Neural crest cell (in vitro differentiated cells): Measurements from ENCODE around the gene CSNK1G1. TPM values are rescaled to one million over a fixed set of nuclear protein-coding genes. Genes with fewer than 3 reads are reported as not detected.

Experiments
- DNase-seq: peaks from one replicate; pipeline ENCODE4 v3.0.0; 2021; ENCODE audit warnings: low read depth, mixed read lengths, low spot score
- H3K27ac Mint-ChIP-seq: one replicate; pipeline ENCODE4 v1.8.0; 2021; ENCODE audit warnings: mild to moderate bottlenecking, mixed read lengths; ENCODE audit not compliant: unreplicated experiment
- H3K27me3 Mint-ChIP-seq: 2 replicates; pipeline ENCODE4 v1.8.0; 2021; ENCODE audit warnings: low read depth, mild to moderate bottlenecking, mixed read lengths
- H3K36me3 Mint-ChIP-seq: 2 replicates; pipeline ENCODE4 v1.8.0; 2021; ENCODE audit warnings: low read depth, mild to moderate bottlenecking, mixed read lengths
- H3K4me1 Mint-ChIP-seq: 2 replicates; pipeline ENCODE4 v1.8.0; 2021; ENCODE audit warnings: mixed read lengths
- H3K4me3 Mint-ChIP-seq: one replicate; pipeline ENCODE4 v1.8.0; 2021; ENCODE audit warnings: mild to moderate bottlenecking, mixed read lengths
- H3K9me3 Mint-ChIP-seq: 2 replicates; pipeline ENCODE4 v1.8.0; 2021; ENCODE audit warnings: mixed read lengths
- total RNA-seq: library from RNA; stranded (reverse); gene quantifications from 2 replicates; pipeline ENCODE4 v1.2.1, GENCODE V29; 2021
- TF ChIP-seq, protein P1 (sequence below): fragments of 200-600 bp; sonication (generic); conservative IDR thresholded peaks from 2 replicates; pipeline ENCODE4 v1.5.0; 2021; ENCODE audit warnings: antibody characterized with exemption, mild to moderate bottlenecking

The CSNK1G1 gene
- total RNA-seq, 1 donor from 2014 or later: 15.5 TPM

DNA sequence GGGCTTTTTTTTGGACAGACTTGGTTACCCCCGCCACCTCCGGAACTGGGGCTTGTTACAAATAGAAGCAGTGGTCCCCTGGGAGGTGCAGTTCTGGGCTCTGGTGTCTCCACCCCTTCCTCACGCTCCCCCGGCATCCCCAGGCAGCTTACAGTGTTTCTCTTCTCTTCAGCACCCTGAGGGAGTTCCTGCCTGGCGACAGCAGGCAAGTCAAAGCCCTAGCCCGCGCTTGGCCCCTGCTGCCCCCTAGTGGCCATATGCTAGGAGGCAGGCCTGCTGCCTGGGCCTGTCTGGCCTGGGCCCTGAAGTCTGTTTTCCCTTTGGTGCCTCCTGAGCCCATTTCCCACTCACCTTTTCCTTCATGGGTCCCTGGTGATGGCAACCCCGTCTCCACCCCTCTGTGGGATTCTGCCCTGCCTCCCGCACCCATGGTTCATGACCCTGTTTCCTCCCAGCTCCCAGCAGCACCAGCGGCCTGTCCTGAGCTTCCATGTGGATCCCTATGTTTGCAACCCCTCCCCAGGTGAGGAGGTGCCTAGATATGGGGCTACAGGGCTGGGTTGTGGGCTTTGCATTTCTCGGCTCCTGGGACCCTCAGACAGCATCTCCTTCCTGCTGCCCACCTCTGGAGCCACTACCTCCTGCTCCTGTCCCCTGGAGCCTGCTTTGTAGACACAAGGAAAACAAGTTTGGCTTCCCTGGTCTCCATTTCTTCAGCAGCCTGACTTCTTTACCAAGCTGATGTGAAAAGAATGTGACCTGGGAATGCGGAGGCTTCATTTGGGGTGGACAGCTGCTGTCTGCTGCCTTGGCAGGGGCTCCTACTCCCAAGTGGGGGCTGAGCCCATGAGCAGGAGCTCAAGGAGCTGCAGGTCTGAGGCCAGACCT, 202.2 kb downstream of the CSNK1G1 start:
- H3K9me3 Mint-ChIP-seq: no peaks in the 10 kb centered on the region
- H3K4me1 Mint-ChIP-seq: peaks cover 27% of the 10 kb centered on the region
- H3K27ac Mint-ChIP-seq: no peak overlapping the region
- TF ChIP-seq, protein P1, sequence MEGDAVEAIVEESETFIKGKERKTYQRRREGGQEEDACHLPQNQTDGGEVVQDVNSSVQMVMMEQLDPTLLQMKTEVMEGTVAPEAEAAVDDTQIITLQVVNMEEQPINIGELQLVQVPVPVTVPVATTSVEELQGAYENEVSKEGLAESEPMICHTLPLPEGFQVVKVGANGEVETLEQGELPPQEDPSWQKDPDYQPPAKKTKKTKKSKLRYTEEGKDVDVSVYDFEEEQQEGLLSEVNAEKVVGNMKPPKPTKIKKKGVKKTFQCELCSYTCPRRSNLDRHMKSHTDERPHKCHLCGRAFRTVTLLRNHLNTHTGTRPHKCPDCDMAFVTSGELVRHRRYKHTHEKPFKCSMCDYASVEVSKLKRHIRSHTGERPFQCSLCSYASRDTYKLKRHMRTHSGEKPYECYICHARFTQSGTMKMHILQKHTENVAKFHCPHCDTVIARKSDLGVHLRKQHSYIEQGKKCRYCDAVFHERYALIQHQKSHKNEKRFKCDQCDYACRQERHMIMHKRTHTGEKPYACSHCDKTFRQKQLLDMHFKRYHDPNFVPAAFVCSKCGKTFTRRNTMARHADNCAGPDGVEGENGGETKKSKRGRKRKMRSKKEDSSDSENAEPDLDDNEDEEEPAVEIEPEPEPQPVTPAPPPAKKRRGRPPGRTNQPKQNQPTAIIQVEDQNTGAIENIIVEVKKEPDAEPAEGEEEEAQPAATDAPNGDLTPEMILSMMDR: peak; percentile 98
- H3K27me3 Mint-ChIP-seq: peaks cover 30% of the 10 kb centered on the region
- DNase-seq: peak; percentile 97
- peaks cover 15% of the 10 kb centered on the region for H3K36me3 Mint-ChIP-seq
- peak overlapping the region; percentile 95 for H3K4me3 Mint-ChIP-seq

DNA sequence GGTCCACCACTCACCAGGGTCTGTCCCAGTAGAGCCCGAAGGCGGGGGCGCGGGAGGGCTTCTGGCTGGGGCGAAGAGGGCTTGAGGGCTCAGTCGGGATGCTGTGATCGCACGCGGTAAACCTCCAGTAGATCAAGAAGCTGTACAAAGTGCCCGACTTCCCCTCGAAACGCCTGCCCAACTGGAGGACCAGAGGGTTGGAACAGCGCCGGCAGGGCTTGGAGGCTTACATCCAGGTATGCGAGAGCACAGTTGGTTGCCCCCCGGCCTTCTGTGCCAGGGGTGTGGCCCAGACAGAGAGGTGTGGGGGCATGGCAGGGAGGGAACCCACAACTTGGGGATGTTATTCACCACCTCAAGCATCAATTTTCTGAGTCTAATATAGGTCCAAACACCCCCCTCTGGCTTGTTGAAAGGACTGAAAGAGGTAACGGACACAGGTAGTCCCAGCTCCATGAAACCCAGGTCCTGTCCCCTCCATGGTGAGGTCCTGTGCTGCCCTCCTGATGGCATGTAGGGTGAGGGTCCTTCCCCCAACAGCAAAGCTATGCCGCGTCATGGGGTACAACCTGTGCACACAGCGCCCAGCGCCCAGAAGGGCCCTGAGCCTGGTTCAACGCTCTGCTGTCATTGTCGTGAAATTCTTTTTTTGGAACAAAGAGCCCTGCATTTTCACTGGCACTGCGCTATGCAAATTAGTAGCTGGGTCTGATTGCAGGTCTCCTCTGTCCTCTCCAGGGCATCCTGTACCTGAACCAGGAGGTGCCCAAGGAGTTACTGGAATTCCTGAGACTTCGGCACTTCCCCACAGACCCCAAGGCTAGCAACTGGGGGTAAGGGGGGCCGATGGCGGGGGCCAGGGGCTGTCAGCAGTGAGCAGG, 203.2 kb downstream of the CSNK1G1 start:
- Mint-ChIP-seq H3K27me3 (peaks cover 30% of the 10 kb centered on the region), H3K4me3 (peak overlapping the region; percentile 95), H3K4me1 (peaks cover 19% of the 10 kb centered on the region), H3K27ac (no peak overlapping the region), H3K36me3 (peaks cover 7% of the 10 kb centered on the region), H3K9me3 (no peaks in the 10 kb centered on the region)
- no peak for DNase-seq
- TF ChIP-seq, protein P1: no peak

DNA sequence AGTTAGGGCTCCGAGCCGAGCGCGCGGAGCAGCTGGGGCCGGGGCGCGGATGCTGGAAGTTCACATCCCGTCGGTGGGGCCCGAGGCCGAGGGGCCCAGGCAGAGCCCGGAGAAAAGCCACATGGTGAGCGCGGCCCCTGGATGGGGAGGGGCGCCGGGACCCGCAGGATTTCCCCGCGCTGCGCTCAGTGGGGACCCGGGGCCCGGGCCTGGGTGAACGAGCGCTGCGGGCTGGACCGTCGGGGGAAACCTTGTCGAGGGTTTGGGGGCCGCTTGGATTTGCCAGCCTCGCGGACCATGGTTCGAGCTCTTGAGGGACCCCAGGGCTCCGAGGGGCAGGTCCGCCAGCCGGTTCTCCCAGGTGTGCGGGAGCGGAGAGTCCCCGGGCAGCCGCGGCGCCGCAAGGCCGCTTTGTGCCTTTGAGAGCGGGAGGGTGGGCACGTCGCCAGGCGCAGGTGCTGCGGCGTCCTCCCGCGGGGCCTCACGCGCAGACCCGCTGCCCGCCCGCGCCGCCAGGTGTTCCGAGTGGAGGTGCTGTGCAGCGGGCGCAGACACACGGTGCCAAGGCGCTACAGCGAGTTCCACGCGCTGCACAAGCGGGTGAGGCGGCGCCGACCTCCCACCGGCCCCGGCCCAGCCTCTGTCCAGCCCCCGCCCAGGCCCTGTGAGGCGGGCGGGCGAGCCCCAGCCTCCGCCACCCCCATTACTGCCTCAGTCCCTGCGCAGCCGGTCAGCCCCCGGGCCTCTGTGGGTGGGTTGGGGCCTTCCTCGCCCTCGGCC, 204.1 kb downstream of the CSNK1G1 start, which contains the start of gene SNX22:
SNX22 (plus strand) TSS at position 5 of the 780 bp plus-strand sequence; CDS start at position 50, 45 bp downstream.
- TF ChIP-seq, protein P1: no peak
- Mint-ChIP-seq H3K4me1 (peaks cover 20% of the 10 kb centered on the region), H3K27me3 (peaks cover 30% of the 10 kb centered on the region), H3K27ac (no peak within 1 kb of the TSS), H3K4me3 (peak within 1 kb of the TSS; percentile 95), H3K9me3 (no peaks in the 10 kb centered on the region), H3K36me3 (peaks cover 7% of the 10 kb centered on the region)
- no peak for DNase-seq

DNA sequence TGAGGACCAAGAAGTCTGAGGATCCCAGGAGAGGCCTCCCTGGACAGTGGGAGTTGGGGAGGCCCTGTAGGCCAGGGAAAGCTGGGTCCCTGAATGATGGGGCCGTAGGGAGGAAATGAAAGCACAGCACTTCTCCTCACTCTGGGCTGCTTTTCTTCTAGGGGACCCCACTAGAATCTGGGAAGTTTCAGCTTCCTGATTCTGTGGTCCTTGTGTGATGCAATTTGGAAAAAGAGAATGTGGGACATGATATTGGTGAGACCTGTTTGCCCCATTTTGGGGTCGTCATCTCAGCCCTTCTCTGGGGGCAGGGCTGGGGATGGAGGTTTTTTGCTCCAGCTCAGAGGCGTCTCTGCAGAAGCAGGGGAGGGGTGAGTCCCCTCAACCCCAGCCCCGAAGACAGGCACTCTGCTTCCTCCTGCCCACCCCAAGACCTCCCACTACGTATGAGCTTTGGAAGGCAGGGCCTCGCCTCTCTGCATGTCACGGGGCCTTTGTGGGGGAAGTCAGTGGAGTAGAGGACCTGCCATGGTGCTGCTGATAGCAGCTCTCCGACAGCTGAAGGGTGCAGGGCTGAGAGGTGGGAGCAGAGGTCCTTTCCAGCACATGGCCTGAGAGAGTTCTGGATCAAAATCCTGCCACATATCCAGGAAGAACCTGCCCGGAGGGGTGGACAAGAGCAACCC, 205.9 kb downstream of the CSNK1G1 start:
- TF ChIP-seq, protein P1: no peak
- no peak for DNase-seq
- Mint-ChIP-seq H3K4me3 (peak overlapping the region; percentile 82), H3K27me3 (peaks cover 30% of the 10 kb centered on the region), H3K36me3 (peaks cover 4% of the 10 kb centered on the region), H3K4me1 (peaks cover 31% of the 10 kb centered on the region), H3K9me3 (no peaks in the 10 kb centered on the region), H3K27ac (no peak overlapping the region)
